VCaP (cell line): ENCODE data around the gene MCAM.

ENCODE experiments used
- H3K27ac ChIP-seq: fragments of 450-650 bp; 2 replicates; pipeline ENCODE4 v1.5.1; 2017
- TF ChIP-seq, protein P1 (sequence below): fragments of 450-650 bp; conservative IDR thresholded peaks from 2 replicates; pipeline ENCODE4 v1.5.1; 2017; ENCODE audit warnings: mild to moderate bottlenecking, moderate library complexity

Gene MCAM

GRCh38 chr11:119361056-119361787 is 44.3 kb upstream of the MCAM start:
- peak overlapping the region; percentile 46 for H3K27ac ChIP-seq
- TF ChIP-seq, protein P1, sequence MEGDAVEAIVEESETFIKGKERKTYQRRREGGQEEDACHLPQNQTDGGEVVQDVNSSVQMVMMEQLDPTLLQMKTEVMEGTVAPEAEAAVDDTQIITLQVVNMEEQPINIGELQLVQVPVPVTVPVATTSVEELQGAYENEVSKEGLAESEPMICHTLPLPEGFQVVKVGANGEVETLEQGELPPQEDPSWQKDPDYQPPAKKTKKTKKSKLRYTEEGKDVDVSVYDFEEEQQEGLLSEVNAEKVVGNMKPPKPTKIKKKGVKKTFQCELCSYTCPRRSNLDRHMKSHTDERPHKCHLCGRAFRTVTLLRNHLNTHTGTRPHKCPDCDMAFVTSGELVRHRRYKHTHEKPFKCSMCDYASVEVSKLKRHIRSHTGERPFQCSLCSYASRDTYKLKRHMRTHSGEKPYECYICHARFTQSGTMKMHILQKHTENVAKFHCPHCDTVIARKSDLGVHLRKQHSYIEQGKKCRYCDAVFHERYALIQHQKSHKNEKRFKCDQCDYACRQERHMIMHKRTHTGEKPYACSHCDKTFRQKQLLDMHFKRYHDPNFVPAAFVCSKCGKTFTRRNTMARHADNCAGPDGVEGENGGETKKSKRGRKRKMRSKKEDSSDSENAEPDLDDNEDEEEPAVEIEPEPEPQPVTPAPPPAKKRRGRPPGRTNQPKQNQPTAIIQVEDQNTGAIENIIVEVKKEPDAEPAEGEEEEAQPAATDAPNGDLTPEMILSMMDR: no peak

DNA sequence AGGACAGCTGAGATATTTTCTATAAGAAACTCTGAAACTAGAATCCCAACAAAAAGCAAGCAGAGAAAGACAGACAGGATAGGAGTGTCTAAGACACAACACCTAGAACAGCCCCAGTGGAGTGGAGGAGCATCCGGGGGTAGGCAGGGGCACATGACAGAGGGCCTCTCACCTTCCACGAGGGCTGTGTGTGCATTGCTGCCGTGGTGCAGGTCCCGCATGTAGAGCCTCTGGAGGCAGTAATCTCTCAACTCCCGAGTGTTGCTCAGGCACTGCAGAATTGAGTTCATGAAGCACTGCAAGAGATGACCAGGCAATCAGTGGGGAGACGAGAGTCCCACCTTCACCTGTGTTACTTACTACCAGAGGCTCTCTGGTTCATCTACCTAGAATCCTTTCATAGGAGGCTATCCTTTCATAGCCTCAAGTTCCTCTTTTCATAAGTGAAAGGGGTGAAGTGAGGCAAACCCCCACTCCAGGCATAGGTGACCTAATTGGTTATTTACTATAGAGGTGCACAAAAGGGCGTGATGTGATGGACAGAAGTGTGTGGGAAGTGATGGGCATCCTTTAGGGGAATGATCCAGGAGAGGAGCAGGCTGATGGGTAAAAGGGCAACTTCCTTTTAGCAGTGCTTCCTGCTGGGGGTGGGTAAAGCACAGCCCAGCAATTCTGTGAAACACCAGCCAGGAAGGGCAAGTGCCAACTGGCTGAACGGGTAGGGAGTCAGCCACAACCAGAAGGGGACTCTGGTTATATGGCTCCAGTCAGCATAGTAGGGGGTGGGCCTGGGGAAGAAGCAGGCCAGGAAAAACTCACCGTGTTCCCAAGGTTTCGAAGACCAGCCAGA is 42.7 kb upstream of the MCAM start:
- TF ChIP-seq, protein P1: no peak
- peak overlapping the region; percentile 46; the same call in 1 of the 2 replicates for H3K27ac ChIP-seq

DNA sequence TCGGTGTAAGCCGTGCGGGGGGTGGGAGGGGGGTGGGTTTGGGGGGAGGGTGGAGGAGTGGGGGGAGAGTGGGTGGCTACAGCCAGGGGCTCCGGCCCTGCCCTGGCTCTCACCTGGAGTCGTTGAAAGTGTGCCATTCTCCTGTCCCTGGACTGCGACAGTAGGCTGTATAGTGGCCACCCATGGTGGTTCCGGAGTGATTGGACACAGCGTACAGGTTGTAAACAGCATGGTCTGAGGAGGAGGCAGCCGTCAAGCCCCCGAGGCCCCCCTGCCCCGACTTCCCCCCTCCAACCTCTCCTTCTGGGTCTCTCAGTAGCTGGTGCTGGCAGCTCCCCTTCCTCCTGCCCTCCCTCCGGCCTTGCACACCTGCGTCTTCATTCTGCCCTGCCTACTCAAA is 40.1 kb upstream of the MCAM start:
- TF ChIP-seq, protein P1: no peak

GRCh38 chr11:119356349-119357031 is 39.6 kb upstream of the MCAM start:
- no peak overlapping the region for H3K27ac ChIP-seq
- TF ChIP-seq, protein P1: 0 out of 2 replicates have a peak, but pooled peaks have one; percentile 16

More for the DNA sequence above, 40.1 kb upstream of the MCAM start:
- no peak overlapping the region for H3K27ac ChIP-seq

GRCh38 chr11:119355091-119355843 is 38.3 kb upstream of the MCAM start:
- TF ChIP-seq, protein P1: no peak
- H3K27ac ChIP-seq: no peak overlapping the region

GRCh38 chr11:119352857-119353260 is 35.9 kb upstream of the MCAM start:
- TF ChIP-seq, protein P1: no peak
- H3K27ac ChIP-seq: peak overlapping the region; percentile 24
